ENCODE measurements around the gene CBX4. TPM values are rescaled to one million over a fixed set of nuclear protein-coding genes. Genes with fewer than 3 reads are reported as not detected.

Gene CBX4
- total and polyA plus RNA-seq, 2 of the 13 experiments (the other 11 are each of a cell fraction or from before 2014, with no cell fraction given), result 25.8 to 50.8 TPM

- peaks cover 3 to 33% of the 10 kb centered on the region in 2 experiments; a peak in 4 of 5 replicates for H3K27me3 ChIP-seq (ENCODE audit: control insufficient read depth in 1 of 2, insufficient read depth in 2 of 2, low read length in 2 of 2)
- no peak overlapping the region; a peak in 1 of 6 replicates for H3K4me3 ChIP-seq (replicated peaks in 1 of 3; ENCODE audit: insufficient read depth in 1 of 3, low read depth in 2 of 3, low read length in 3 of 3)
- no peaks in the 10 kb centered on the region for H3K36me3 ChIP-seq (replicated peaks in 1 of 2; ENCODE audit: control insufficient read depth in 1 of 2, insufficient read depth in 2 of 2, low read length in 2 of 2)
- H4K20me1 ChIP-seq (ENCODE audit: insufficient read depth, low read length), result no peaks in the 10 kb centered on the region
- ATAC-seq (peak; percentile 66), FAIRE-seq (no peak), DNase-seq (ENCODE audit: low spot score) (no peak)
- intact Hi-C loops (cut with micrococcal nuclease; ENCODE audit: unreplicated experiment) (no loop called here), in situ Hi-C loops (cut with HindIII; ENCODE audit: extremely low pct_ligation_motif_present, low pct_unique_long_range_greater_than_20kb) (no loop called here)
- peaks cover 58% of the 10 kb centered on the region for H3K4me1 ChIP-seq (ENCODE audit: insufficient read depth, low read length)
- H3K27ac ChIP-seq (ENCODE audit: extremely low read length, insufficient read depth, low read length), result no peak overlapping the region
- no TSS peak for BruUV-seq (replicated peaks)
- peak overlapping the region; percentile 15; the same call in 1 of the 2 replicates for H3K4me2 ChIP-seq (ENCODE audit: low read depth, low read length)
- H3K79me2 ChIP-seq (ENCODE audit: insufficient read depth, low read length), result no peaks in the 10 kb centered on the region
- no peaks in the 10 kb centered on the region for H3K9me3 ChIP-seq (ENCODE audit: low read length)
- POLR2A ChIA-PET, result interaction anchor here (0.6 to 16.5 kb wide), 9 partner anchors 10 to 176 kb away, joined by 3 to 274 read pairs (median 6); partner anchors contain the start of genes CBX4 and CBX8
- CTCF ChIA-PET (ENCODE audit: low intra/inter-chr PET ratio, low total read pairs), result no interaction called here
- WGBS (ENCODE audit: low lambda C conversion rate), result 39% methylated on average over 11 of the region's 12 CpGs
- no peak overlapping the region for H3K9ac ChIP-seq (ENCODE audit: insufficient read depth, low read depth, low read length)
- no peak overlapping the region for H2AFZ ChIP-seq (ENCODE audit: low read length)
- TF ChIP-seq SOX13 (IDR thresholded peaks at IDR 0.05) (no peak), SOX13 (CRISPR knock-in tag; conservative IDR thresholded peaks at IDR 0.05 in 1 of 2, IDR thresholded peaks at IDR 0.05 in 1 of 2) (no peak), ZFP36 (IDR thresholded peaks at IDR 0.05; ENCODE audit: borderline replicate concordance, low read depth, low read length, partially characterized antibody) (no peak), KDM5A (IDR thresholded peaks at IDR 0.05; ENCODE audit: borderline replicate concordance, low read length) (no peak), YY1 (IDR thresholded peaks at IDR 0.05; ENCODE audit: insufficient read depth, insufficient replicate concordance, low read depth, low read length) (no peak), SALL2 (CRISPR knock-in tag; IDR thresholded peaks at IDR 0.05) (no peak), RFX5 (IDR thresholded peaks at IDR 0.05; ENCODE audit: low read depth, low read length) (no peak), GATAD1 (CRISPR knock-in tag; IDR thresholded peaks at IDR 0.05) (peak; percentile 56; the same call in 1 of the 2 replicates), ZNF362 (CRISPR knock-in tag; IDR thresholded peaks at IDR 0.05; ENCODE audit: borderline replicate concordance) (no peak), GTF3A (CRISPR knock-in tag; conservative IDR thresholded peaks at IDR 0.05) (no peak), ARID5B (CRISPR knock-in tag; IDR thresholded peaks at IDR 0.05) (peak; percentile 53), FOSL1 (CRISPR knock-in tag; IDR thresholded peaks at IDR 0.05; ENCODE audit: borderline replicate concordance) (no peak), PAX8 (CRISPR knock-in tag; IDR thresholded peaks at IDR 0.05; ENCODE audit: borderline replicate concordance) (no peak), ZBTB42 (CRISPR knock-in tag; IDR thresholded peaks at IDR 0.05) (peak; percentile 70; the same call in 1 of the 2 replicates), GATAD2A (CRISPR knock-in tag; IDR thresholded peaks at IDR 0.05) (0 out of 2 replicates have a peak, but pooled peaks have one; percentile 29), MBD4 (IDR thresholded peaks at IDR 0.05; ENCODE audit: borderline replicate concordance, low read length) (no peak)
- TF ChIP-seq, protein P1, sequence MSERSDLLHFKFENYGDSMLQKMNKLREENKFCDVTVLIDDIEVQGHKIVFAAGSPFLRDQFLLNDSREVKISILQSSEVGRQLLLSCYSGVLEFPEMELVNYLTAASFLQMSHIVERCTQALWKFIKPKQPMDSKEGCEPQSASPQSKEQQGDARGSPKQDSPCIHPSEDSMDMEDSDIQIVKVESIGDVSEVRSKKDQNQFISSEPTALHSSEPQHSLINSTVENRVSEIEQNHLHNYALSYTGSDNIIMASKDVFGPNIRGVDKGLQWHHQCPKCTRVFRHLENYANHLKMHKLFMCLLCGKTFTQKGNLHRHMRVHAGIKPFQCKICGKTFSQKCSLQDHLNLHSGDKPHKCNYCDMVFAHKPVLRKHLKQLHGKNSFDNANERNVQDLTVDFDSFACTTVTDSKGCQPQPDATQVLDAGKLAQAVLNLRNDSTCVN (CRISPR knock-in tag; IDR thresholded peaks at IDR 0.05; ENCODE audit: borderline replicate concordance), result no peak
Observed at GRCh38 chr17:79818026-79818758, 21.0 kb downstream of the CBX4 start.
